Measurements from ENCODE around the gene MTCL1.

- TF ChIP-seq, protein P1, sequence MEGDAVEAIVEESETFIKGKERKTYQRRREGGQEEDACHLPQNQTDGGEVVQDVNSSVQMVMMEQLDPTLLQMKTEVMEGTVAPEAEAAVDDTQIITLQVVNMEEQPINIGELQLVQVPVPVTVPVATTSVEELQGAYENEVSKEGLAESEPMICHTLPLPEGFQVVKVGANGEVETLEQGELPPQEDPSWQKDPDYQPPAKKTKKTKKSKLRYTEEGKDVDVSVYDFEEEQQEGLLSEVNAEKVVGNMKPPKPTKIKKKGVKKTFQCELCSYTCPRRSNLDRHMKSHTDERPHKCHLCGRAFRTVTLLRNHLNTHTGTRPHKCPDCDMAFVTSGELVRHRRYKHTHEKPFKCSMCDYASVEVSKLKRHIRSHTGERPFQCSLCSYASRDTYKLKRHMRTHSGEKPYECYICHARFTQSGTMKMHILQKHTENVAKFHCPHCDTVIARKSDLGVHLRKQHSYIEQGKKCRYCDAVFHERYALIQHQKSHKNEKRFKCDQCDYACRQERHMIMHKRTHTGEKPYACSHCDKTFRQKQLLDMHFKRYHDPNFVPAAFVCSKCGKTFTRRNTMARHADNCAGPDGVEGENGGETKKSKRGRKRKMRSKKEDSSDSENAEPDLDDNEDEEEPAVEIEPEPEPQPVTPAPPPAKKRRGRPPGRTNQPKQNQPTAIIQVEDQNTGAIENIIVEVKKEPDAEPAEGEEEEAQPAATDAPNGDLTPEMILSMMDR (conservative IDR thresholded peaks at IDR 0.05; ENCODE audit: low read length), result no peak
- TF ChIP-seq EZH2phosphoT487 (IDR thresholded peaks at IDR 0.05; ENCODE audit: borderline replicate concordance), result no peak
Measured at GRCh38 chr18:8806798-8807487, 101.6 kb downstream of the MTCL1 start.

Measured in Loucy (cell line).